GM12891 (cell line): ENCODE data around the gene GPR135.

Experiments used
- PAX5 ChIP-seq: IDR thresholded peaks from 2 replicates; pipeline ENCODE4 v1.6.1; 2011; ENCODE audit warnings: low read length, moderate library complexity, mild to moderate bottlenecking; ENCODE audit not compliant: insufficient read depth, severe bottlenecking
- POLR2A ChIP-seq: IDR thresholded peaks from 2 replicates; pipeline ENCODE4 v1.6.1; 2011; ENCODE audit warnings: low read depth, low read length, control low read depth
- POLR2AphosphoS5 ChIP-seq: IDR thresholded peaks from 2 replicates; pipeline ENCODE4 v1.6.1; 2011; ENCODE audit warnings: low read depth, low read length, control low read depth
- POU2F2 ChIP-seq: IDR thresholded peaks from 2 replicates; pipeline ENCODE4 v1.6.1; 2011; ENCODE audit warnings: low read depth, mild to moderate bottlenecking, control low read depth, low read length, moderate library complexity
- SPI1 ChIP-seq: IDR thresholded peaks from 2 replicates; pipeline ENCODE4 v1.6.1; 2011; ENCODE audit warnings: low read depth, low read length, control low read depth
- TAF1 ChIP-seq: IDR thresholded peaks from 2 replicates; pipeline ENCODE4 v1.6.1; 2011; ENCODE audit warnings: low read depth, low read length, control low read depth

GRCh38 chr14:59417311-59417710 is 47.9 kb downstream of the GPR135 start:
- no peak for TF ChIP-seq POLR2A
- TF ChIP-seq POLR2AphosphoS5: no peak
- TF ChIP-seq POU2F2: no peak
- no peak for TF ChIP-seq TAF1
- TF ChIP-seq PAX5: no peak
- TF ChIP-seq SPI1: no peak
